M059J (cell line): ENCODE results near the gene TMTC2. TPM values are rescaled to one million over a fixed set of nuclear protein-coding genes. Genes with fewer than 3 reads are reported as not detected.
"Not testable (repeated sequence)": the region's sequence is repeated elsewhere in the genome, so short reads cannot be mapped to it uniquely, and the experiment has no call there.

Experiments
- DNase-seq: peaks from one replicate; pipeline ENCODE4 v3.0.0-alpha.2; 2012; ENCODE audit warnings: low read depth
- total RNA-seq: library from RNA; depleted of rRNA; stranded (reverse); fragments of >200 nt; shearing (Covaris generic); gene quantifications from 2 replicates; pipeline ENCODE4 v1.2.3, GENCODE V29; 2014

TMTC2 gene
- total RNA-seq, 1 experiment from 2014 or later, result 0.57 TPM

GRCh38 chr12:82788594-82788993 is 101.9 kb downstream of the TMTC2 start:
- no peak for DNase-seq

DNA sequence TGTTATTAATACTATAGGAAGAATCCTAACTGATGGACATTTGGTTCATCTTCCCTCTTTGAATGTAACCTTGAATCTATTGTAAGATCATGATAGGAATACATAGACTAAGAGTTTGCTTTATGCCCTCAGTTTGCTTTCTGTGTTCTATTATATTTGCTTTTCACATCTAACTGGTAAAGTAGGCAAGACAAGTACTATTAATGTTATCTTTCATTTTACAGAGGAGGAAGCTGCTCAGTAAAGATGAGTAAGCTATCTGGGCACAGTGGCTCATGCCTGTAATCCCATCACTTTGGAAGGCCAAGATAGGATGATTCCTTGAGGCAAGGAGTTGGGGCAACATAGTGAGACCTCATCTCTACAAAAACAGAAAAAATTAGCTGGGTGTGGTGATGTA is 103.0 kb downstream of the TMTC2 start:
- DNase-seq, result no peak

- DNase-seq, result no peak
Measured at GRCh38 chr12:82793751-82794281, 107.1 kb downstream of the TMTC2 start.

DNA sequence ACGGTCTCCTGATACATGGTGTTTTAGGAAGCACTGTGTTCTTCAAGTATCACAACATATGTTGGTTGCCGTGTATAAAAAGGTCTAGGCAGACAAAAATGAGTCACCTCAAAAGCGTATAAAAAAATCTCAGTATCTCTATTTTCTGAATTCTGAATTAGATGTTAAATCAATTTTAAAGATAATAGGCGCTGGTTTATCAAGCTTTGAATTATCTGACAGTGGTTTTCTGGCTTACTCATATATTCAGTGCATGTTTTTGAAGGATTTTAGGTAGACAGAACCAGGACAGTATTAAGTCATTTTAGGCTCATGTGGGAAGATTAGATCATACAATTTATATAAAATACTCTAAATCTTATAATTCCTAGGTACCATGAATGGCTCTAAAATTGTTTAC is 110.8 kb downstream of the TMTC2 start:
- DNase-seq, result no peak

DNA sequence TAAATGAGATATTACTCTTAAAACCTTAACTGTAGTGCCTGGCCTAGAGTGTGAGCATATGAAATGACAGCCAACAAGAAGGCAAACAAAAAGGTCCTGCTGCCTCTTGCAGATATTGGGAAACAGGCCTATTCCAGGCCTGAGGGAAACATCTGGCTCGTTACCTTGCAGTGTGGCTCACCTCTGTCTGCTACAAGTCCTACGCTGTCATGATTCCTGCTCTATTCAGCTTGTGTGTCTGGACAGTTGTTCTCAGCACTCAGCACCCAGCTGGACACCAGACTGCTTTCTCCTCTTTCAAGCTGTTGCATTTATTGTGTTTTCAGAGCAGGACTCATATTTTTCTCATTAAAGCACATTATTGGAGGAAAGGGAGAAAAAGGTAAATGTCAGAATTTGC is 113.5 kb downstream of the TMTC2 start:
- no peak for DNase-seq

DNA sequence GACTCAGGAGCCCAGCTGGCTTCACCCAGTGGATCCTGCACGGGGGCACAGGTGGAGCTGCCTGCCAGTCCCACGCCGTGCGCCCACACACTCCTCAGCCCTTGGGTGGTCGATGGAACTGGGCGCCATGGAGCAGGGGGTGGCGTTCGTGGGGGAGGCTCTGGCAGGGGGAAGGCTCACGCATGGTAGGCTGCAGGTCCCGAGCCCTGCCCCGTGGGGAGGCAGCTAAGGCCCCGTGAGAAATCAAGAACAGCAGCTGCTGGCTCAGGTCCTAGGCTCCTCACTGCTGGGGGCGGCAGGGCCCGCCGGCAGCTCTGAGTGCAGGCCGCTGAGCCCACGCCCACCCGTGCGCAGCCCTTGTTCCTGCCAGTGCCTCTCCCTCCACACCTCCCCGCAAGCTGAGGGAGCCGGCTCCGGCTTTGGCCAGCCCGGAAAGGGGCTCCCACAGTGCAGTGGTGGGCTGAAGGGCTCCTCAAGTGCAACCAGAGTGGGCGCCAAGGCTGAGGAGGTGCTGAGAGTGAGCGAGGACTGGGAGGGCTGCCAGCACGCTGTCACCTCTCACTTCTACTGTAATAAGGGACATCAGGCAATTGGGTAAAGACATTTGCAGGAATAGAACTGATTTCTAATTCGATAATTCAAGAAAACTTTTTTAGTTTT is 115.4 kb downstream of the TMTC2 start:
- no peak for DNase-seq

GRCh38 chr12:82803201-82803600 is 116.5 kb downstream of the TMTC2 start:
- no peak for DNase-seq

- no peak for DNase-seq
Measured at GRCh38 chr12:82804601-82805000, 117.9 kb downstream of the TMTC2 start.

DNA sequence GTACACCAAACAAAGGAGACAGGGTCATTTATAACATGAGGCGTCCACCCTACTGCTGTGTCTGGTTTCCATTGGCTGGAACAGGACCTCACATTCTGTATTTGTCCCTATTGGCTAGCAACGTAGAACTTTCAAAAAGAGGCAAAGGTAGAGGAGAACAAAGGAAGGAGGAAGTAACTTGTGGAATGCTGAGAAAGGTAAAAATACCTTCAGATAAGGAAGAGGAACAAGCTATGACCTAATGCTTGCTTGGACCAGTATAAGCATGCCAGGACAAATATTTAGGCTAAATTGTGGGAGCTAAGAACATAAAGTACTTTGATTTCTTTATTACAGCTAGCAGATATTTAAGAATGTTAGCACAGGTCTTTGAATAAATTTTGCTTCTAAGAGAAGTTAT is 118.3 kb downstream of the TMTC2 start:
- not testable (repeated sequence) for DNase-seq

GRCh38 chr12:82805812-82806497 is 119.2 kb downstream of the TMTC2 start:
- no peak for DNase-seq

DNA sequence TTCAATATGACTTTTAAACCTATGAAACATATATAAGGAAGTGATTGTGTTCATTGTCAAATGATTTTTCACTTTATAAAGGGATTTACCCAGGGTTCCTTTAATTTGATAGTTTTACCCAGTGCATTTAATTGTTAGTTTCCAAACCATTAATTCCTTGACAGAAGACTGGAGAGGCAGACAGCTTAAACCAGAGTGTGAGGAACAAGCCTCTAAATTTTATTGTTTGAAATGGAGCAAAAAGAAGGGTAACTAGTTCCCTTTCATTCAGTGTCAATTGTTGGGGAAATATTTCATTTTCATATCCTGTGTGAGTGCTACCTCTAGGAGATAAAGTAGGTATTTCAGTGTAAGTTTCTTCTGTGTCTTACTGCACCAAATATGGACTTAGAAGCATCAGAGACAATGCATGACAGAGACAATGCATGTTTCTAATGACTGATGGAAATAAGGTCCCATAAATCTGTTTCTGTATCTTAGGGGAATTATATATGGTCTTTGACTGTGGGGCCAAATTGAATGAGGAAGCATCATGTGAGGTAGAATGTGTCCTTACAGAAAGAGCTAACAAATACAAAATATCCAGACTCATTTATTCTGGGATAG is 120.5 kb downstream of the TMTC2 start:
- DNase-seq, result no peak

DNA sequence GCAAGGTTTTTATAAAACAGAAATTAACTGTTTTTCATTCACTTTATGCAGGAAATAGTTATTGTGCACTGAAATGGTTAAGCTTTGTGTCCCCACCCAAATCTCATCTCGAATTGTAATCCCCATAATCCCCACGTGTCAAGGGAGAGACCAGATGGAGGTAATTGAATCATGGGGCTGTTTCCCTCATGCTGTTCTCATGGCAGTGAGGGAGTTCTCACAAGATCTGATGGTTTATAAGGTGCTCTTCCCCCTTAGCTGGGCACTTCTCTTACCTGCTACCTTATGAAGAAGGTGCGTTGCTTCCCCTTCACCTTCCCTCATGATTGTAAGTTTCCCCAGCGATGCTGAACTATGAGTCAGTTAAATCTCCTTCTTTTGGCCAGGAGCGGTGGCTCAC is 123.9 kb downstream of the TMTC2 start:
- DNase-seq, result no peak

GRCh38 chr12:82817368-82817767 is 130.7 kb downstream of the TMTC2 start:
- DNase-seq, result no peak

- DNase-seq, result no peak
Measured at GRCh38 chr12:82818271-82819035, 131.7 kb downstream of the TMTC2 start.

DNA sequence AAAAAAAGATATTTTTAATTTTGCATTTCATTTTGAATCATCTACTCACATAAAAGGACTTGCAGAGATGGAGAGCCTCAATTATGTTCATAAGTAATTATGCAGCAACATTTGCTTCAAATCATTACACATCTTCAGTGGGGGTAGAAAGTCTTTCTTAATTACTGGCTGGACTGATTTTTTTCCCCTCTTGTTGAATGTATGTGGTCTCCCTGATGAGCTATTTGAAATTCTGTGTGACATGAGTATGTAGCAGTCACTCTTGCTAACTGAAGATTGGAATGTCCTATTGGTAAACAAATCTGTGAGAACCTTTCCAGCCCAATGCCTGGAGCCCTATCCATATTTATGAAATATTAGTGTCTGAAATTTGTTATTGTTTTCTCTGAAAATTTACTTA is 139.8 kb downstream of the TMTC2 start:
- DNase-seq, result no peak

- no peak for DNase-seq
Measured at GRCh38 chr12:82832096-82832495, 145.4 kb downstream of the TMTC2 start.

- no peak for DNase-seq
Measured at GRCh38 chr12:82832981-82833380, 146.3 kb downstream of the TMTC2 start.

DNA sequence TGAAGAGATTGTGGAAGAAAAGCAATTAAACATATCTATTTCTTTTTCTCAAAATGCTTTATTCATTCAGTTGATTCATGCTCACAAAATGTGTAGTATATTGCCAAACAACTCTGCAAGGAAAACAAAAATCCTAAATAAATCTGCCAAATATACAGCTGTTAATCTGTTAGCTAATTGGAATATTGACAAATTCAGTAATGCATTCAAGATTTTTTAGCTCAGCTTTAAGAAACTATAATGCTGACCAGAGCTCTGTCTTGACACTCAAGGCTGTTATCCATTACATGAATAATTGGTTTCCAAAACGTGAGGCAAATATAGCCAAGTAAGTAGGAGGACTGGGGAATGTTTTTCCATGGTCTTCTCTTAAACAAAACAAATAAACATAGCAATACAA is 146.8 kb downstream of the TMTC2 start:
- DNase-seq, result no peak

DNA sequence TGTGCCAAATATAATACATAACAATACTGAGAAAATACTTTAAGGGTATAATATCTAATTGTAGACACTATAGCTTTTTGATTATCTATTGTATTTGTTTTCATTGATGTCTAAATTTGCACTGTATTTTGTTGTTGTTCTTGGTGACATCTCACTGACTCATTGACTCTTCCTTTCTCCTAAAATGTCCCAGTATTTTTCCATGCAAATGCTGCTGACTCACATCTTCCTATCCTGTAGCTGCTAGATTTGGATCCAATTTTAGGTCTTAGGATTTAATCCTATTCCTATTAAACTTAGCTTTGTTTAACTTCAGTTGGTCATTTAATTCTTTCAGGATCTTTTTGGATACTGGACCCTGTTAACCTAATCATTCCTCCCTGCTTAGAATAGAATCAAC is 148.5 kb downstream of the TMTC2 start:
- DNase-seq, result no peak

- no peak for DNase-seq
Measured at GRCh38 chr12:82838131-82838551, 151.4 kb downstream of the TMTC2 start.

DNA sequence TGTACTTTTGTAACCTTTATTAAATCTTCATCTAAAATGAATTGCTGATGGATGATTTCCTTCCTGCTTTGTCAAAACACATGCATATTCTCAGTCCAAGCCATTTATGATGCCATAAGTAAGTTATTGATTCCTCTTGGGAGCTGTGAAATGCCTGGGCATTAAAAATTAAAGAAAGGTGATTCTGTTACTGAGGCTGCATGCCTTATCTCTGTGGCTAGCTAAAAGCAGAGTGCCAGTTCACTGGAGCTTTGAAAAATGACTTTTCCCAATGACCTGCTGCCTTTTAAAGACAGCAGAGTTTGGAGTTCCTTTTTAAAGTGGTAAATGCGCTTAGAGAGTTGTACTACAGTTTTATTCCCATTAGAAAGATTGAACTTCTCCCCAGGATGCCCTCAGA is 152.1 kb downstream of the TMTC2 start:
- no peak for DNase-seq

- no peak for DNase-seq
Measured at GRCh38 chr12:82839796-82840195, 153.1 kb downstream of the TMTC2 start.
